Prostate gland (tissue), 2 donors: Measurements from ENCODE around the gene ADCY6.

Experiments
- CTCF ChIP-seq, 4 experiments: fragments of 200-600 bp in 2 of 4; fragments of 450-650 bp in 2 of 4; sonication (generic) in 2 of 4; IDR thresholded peaks; 1 replicate in 3 of 4; 2 replicates in 1 of 4; pipeline ENCODE4 v1.5.1; 2016 to 2019; ENCODE audit warnings: antibody characterized with exemption in 4 of 4, mild to moderate bottlenecking in 2 of 4, moderate library complexity in 2 of 4
- POLR2A ChIP-seq: fragments of 450-650 bp; IDR thresholded peaks from one replicate; pipeline ENCODE4 v1.6.1; 2016; ENCODE audit warnings: antibody characterized with exemption, mild to moderate bottlenecking
- POLR2AphosphoS5 ChIP-seq: sonication (generic); formaldehyde crosslinking; IDR thresholded peaks from one replicate; pipeline ENCODE4 v1.6.1; 2017; ENCODE audit warnings: antibody characterized with exemption

GRCh38 chr12:48827513-48828096 lies 38.7 kb upstream of the ADCY6 start:
- TF ChIP-seq POLR2A (no peak), CTCF (IDR thresholded peaks at IDR 0.05) (no peak), POLR2AphosphoS5 (no peak)
